Keratinocyte (primary cell): Measurements from ENCODE around the gene SUPT20HL1. TPM values are rescaled to one million over a fixed set of nuclear protein-coding genes. Genes with fewer than 3 reads are reported as not detected.

Experiments used
- DNase-seq: peaks from one replicate; pipeline ENCODE4 v3.0.0-alpha.2; 2011; ENCODE audit warnings: low read depth, missing footprints, low spot score
- FAIRE-seq: peaks from 2 replicates; lab custom pipeline; 2011; peaks lifted over from hg19 to GRCh38; lab: Jason Lieb, UNC
- H2AFZ ChIP-seq: 2 replicates; pipeline ENCODE4 v1.6.0; 2012; ENCODE audit warnings: low read length, control low read depth, inconsistent platforms; ENCODE audit not compliant: control insufficient read depth
- H3K27ac ChIP-seq: 2 replicates; pipeline ENCODE4 v1.5.1; 2011; ENCODE audit warnings: low read length; ENCODE audit not compliant: control insufficient read depth, insufficient read depth
- H3K27me3 ChIP-seq: 3 replicates; pipeline ENCODE4 v1.6.0; 2011; ENCODE audit warnings: low read length; ENCODE audit not compliant: control insufficient read depth, insufficient read depth; ENCODE audit errors: extremely low read depth
- H3K36me3 ChIP-seq, 2 experiments: 2 replicates in 1 of 2; 3 replicates in 1 of 2; pipeline ENCODE4 v1.5.1; 2011; ENCODE audit warnings: low read length in 2 of 2, mild to moderate bottlenecking in 1 of 2; ENCODE audit not compliant: control insufficient read depth in 2 of 2, insufficient read depth in 2 of 2; ENCODE audit errors: extremely low read depth in 1 of 2
- H3K4me1 ChIP-seq: 3 replicates; pipeline ENCODE4 v1.5.1; 2011; ENCODE audit warnings: low read length; ENCODE audit not compliant: control insufficient read depth, insufficient read depth; ENCODE audit errors: extremely low read depth
- H3K4me2 ChIP-seq: 3 replicates; pipeline ENCODE4 v1.6.0; 2011; ENCODE audit warnings: low read depth, low read length; ENCODE audit not compliant: control insufficient read depth, insufficient read depth; ENCODE audit errors: extremely low read depth
- H3K4me3 ChIP-seq, 3 experiments: fragments of 200-600 bp in 1 of 3; sonication (generic) in 1 of 3; 2 replicates in 2 of 3; 3 replicates in 1 of 3; pipeline ENCODE4 v1.5.1; 2011 to 2016; ENCODE audit warnings: low read length in 3 of 3, mild to moderate bottlenecking in 3 of 3, control low read depth in 2 of 3, inconsistent platforms in 1 of 3, low read depth in 1 of 3, mixed read lengths in 1 of 3, mixed run types in 1 of 3, moderate library complexity in 1 of 3; ENCODE audit not compliant: control insufficient read depth in 2 of 3, insufficient read depth in 2 of 3; ENCODE audit errors: extremely low read depth in 1 of 3
- H3K79me2 ChIP-seq: 2 replicates; pipeline ENCODE4 v1.6.0; 2012; ENCODE audit warnings: low read length; ENCODE audit not compliant: control insufficient read depth, insufficient read depth
- H3K9ac ChIP-seq: 3 replicates; pipeline ENCODE4 v1.6.0; 2011; ENCODE audit warnings: low read length; ENCODE audit not compliant: control insufficient read depth, insufficient read depth; ENCODE audit errors: extremely low read depth
- H3K9me1 ChIP-seq: 3 replicates; pipeline ENCODE4 v1.6.0; 2011; ENCODE audit warnings: low read length; ENCODE audit not compliant: control insufficient read depth, insufficient read depth; ENCODE audit errors: extremely low read depth
- H3K9me3 ChIP-seq: 2 replicates; pipeline ENCODE4 v1.5.1; 2012; ENCODE audit warnings: low read depth, low read length; ENCODE audit not compliant: control insufficient read depth
- H4K20me1 ChIP-seq: 3 replicates; pipeline ENCODE4 v1.6.0; 2011; ENCODE audit warnings: low read length; ENCODE audit not compliant: control insufficient read depth, insufficient read depth; ENCODE audit errors: extremely low read depth
- EZH2 ChIP-seq: IDR thresholded peaks from one replicate; pipeline ENCODE4 v1.6.1; 2012; ENCODE audit warnings: inconsistent platforms, mild to moderate bottlenecking, low read length, moderate library complexity
- dilution Hi-C: fragments of 300-500 bp; cut with MboI; formaldehyde crosslinking; loops from one replicate; pipeline ENCODE4 v1.7.0; 2020; ENCODE audit warnings: low sequenced_read_pairs; ENCODE audit not compliant: extremely low pct_ligation_motif_present
- polyA plus RNA-seq, 5 experiments: library from polyadenylated mRNA; depleted of rRNA in 3 of 5; stranded (reverse) in 3 of 5; stranded (forward) in 1 of 5; unstranded in 1 of 5; fragments of >200 nt; gene quantifications; 1 replicate in 1 of 5; 2 replicates in 3 of 5; 3 replicates in 1 of 5; pipeline versions ENCODE4 v1.2.1 to v1.2.3, GENCODE V29; 2011 to 2012; ENCODE audit warnings: missing spikeins in 2 of 5, low read depth in 1 of 5, low replicate concordance in 1 of 5
- TF ChIP-seq, protein P1 (sequence below), 3 experiments: IDR thresholded peaks in 1 of 3; conservative IDR thresholded peaks in 1 of 3; optimal IDR thresholded peaks in 1 of 3; 2 replicates in 2 of 3; 3 replicates in 1 of 3; pipeline versions ENCODE3 to v1.5.1; 2011; ENCODE audit warnings: low read length in 3 of 3, mild to moderate bottlenecking in 3 of 3, moderate library complexity in 2 of 3, control low read depth in 1 of 3, inconsistent platforms in 1 of 3; ENCODE audit not compliant: insufficient read depth in 2 of 3; ENCODE audit errors: extremely low read depth in 1 of 3

The SUPT20HL1 gene
- polyA plus RNA-seq, 1 donor (not counting 4 experiments of a cell fraction or from before 2014, with no cell fraction given) = not detected

DNA sequence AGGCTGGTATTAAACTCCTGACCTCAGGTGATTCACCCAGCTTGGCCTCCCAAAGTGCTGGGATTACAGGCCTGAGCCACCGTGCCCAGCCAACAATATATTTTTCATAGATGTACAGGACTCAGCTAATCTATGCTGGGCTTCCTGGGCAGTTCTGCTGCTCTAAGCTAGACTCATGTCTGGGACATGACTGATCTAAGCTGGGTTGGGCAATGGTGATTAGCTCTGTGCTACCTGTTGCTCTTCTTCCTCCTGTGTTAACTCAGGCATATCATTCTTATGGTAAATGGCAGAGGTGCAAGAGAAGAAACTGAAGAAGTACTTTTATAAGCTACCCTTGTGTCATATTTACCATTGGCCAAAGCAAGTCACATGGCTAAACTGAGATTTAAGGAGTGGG is 35.2 kb upstream of the SUPT20HL1 start:
- Histone ChIP-seq H3K4me3 (no peak overlapping the region), H3K4me2 (no peak overlapping the region), H3K4me1 (no peaks in the 10 kb centered on the region), H3K79me2 (no peaks in the 10 kb centered on the region), H3K9me3 (no peaks in the 10 kb centered on the region), H3K27ac (no peak overlapping the region), H3K27me3 (no peaks in the 10 kb centered on the region), H3K9ac (no peak overlapping the region), H3K9me1 (no peaks in the 10 kb centered on the region), H3K36me3 (no peaks in the 10 kb centered on the region), H2AFZ (no peak overlapping the region), H4K20me1 (no peaks in the 10 kb centered on the region)
- no peak for DNase-seq
- TF ChIP-seq, protein P1, sequence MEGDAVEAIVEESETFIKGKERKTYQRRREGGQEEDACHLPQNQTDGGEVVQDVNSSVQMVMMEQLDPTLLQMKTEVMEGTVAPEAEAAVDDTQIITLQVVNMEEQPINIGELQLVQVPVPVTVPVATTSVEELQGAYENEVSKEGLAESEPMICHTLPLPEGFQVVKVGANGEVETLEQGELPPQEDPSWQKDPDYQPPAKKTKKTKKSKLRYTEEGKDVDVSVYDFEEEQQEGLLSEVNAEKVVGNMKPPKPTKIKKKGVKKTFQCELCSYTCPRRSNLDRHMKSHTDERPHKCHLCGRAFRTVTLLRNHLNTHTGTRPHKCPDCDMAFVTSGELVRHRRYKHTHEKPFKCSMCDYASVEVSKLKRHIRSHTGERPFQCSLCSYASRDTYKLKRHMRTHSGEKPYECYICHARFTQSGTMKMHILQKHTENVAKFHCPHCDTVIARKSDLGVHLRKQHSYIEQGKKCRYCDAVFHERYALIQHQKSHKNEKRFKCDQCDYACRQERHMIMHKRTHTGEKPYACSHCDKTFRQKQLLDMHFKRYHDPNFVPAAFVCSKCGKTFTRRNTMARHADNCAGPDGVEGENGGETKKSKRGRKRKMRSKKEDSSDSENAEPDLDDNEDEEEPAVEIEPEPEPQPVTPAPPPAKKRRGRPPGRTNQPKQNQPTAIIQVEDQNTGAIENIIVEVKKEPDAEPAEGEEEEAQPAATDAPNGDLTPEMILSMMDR (optimal IDR thresholded peaks at IDR 0.05 in 1 of 3, IDR thresholded peaks at IDR 0.05 in 1 of 3, conservative IDR thresholded peaks at IDR 0.05 in 1 of 3; ENCODE audit: extremely low read depth in 1 of 3, insufficient read depth in 2 of 3, low read length in 3 of 3) = no peak
- no peak for TF ChIP-seq EZH2
- FAIRE-seq = no peak
- dilution Hi-C loops = no loop called here

DNA sequence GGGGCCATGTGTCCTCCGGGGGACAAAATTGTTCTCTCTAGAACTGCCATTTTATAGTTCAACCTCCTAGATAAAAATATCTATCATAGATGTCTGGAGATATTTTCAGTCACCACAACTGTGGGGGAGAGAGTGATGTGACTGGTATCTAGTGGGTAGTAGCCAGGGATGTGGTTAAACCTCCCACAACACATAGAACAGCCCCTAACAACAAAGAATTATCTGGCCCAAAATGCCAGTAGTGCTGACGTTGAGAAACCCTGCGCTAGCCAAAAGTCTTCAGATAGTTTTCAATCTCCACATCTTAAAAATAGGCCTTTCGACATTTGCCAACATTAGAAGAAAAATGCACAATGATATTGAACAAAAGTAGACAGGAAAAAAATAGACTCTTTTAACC is 27.6 kb upstream of the SUPT20HL1 start:
- dilution Hi-C loops = no loop called here
- Histone ChIP-seq H3K9me1 (no peaks in the 10 kb centered on the region), H3K9ac (no peak overlapping the region), H3K9me3 (no peaks in the 10 kb centered on the region), H4K20me1 (no peaks in the 10 kb centered on the region), H3K4me2 (no peak overlapping the region), H3K79me2 (no peaks in the 10 kb centered on the region), H3K27me3 (no peaks in the 10 kb centered on the region), H2AFZ (no peak overlapping the region), H3K4me3 (no peak overlapping the region), H3K27ac (no peak overlapping the region), H3K4me1 (no peaks in the 10 kb centered on the region), H3K36me3 (no peaks in the 10 kb centered on the region)
- TF ChIP-seq EZH2 = no peak
- TF ChIP-seq, protein P1 (optimal IDR thresholded peaks at IDR 0.05 in 1 of 3, IDR thresholded peaks at IDR 0.05 in 1 of 3, conservative IDR thresholded peaks at IDR 0.05 in 1 of 3; ENCODE audit: extremely low read depth in 1 of 3, insufficient read depth in 2 of 3, low read length in 3 of 3) = no peak
- DNase-seq (no peak), FAIRE-seq (no peak)
